Measurements from ENCODE around the gene KCNIP3.

The KCNIP3 gene

DNA sequence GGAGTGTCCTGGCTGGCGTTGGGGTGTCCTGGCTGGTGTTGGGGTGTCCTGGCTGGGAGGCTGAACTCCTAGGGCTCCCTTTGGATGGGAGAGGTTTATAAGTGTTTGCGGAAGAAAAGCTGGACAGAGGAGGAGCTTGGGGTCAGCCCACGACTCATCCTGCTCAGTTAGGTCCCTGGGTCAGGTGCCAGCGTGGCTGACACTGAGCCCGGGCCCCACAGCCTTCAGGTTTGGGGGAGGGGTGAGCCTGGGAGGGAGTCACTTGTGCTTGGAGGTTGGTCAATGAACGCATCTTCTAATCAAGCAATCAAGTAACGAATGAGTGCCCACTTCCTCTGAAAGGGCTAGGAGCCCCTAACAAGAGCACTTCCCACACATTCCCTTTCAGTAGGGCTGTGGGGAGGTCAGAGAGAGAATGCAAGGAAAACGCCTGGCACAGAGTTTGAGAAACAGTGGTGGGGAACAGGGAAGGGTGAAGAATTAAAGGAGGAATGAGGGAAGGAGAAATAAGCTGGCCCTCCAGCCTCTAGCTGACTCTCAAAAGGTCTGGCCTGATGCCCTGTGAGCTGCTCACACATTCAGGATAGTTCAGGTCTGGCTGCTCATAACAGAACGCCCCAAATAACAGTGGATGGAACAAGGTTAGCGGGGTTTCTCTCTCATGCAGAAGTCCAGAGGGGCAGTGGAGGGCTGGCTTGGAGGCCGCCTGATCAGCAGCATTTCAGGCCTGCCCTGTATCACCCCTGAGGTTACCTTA lies 670 bp downstream of the KCNIP3 start:
- DNase-seq: no peak

DNA sequence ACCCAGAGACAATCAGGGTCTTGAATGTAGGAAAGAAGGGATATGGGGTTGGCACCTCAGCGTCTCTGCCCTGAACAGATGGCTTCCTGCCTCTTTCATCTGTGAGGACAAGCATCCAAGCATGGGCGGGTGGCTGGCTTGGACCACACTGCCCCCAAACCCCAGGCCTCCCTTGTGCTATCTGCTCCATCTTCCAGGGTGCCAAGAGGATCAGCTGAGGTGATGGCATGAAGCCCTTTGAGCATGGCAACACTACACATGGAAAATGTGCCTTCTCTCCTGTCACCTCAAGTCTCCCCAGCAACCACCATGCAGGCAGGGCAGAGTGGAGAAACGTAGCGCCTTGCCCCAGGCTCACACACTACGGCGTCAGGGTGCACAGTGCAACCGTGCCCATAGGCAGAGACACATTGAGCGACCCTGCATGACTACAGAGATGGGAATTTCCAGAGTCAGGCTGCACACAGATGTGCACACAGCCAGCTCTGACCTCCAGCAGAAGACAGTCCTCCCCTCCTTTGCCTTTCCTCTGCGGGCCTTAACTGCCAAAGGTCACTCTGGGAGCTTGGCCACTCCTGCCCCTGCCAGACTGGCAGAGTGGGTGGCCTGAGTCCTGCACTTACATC lies 1.5 kb downstream of the KCNIP3 start:
- no peak for DNase-seq

DNA sequence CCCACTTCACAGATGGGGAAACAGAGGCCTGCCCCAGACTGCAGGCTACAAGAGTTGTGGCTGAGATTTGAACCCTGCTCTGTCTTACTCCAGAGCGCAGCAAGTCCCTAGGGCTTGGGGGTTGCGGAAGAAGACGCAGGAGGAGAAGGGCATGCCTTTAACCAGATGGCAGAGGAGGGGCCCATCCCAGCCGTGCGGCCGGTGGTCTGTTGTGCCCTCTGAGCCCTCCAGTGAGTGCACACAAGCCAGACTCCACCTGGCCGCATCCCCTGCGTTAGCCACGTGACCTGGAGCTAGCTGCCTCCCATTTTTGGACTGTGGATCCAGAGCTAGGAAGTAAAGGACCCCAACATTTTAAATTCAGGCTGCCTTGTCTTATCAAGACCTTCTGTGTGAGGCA lies 2.8 kb downstream of the KCNIP3 start:
- no peak for DNase-seq

DNA sequence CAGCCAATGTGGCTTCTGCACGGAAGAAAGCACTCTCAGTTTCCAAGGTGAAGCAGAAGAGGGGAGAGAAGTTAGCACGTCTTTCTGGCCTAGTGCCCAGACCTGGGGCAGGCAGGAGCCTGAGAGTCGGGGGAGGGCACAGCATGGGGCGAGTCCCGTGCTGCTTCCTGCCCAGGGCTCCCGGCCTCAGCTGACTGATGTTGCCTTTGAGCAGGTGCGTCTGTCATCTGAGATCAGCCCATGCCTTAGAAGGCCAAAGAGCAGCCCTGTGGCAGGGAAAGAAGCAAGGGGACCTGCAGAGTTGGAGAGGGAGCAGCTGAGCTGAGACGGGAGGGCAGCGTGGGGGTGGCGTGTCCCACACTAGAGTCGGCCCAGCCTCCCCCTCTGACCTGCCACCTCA lies 3.3 kb downstream of the KCNIP3 start:
- no peak for DNase-seq

DNA sequence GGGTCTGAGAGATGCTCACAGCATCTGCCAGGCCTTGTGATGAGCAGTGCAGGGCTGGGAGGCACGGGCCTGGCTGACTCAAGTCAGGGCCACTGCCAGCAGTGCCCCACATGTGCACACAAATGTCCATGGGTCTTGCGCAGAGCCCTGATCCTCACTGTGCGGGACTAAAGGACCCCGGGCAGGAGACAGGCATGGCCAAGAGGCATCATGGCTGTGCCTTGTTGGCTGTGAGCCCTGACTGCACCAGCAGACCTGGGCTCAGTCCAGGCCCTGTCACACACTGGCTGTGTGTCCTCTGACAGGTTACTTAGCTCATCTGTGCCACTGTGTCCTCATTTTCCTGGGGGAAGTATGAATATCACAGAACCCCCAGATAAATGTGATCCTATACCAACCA lies 4.0 kb downstream of the KCNIP3 start:
- no peak for DNase-seq

DNA sequence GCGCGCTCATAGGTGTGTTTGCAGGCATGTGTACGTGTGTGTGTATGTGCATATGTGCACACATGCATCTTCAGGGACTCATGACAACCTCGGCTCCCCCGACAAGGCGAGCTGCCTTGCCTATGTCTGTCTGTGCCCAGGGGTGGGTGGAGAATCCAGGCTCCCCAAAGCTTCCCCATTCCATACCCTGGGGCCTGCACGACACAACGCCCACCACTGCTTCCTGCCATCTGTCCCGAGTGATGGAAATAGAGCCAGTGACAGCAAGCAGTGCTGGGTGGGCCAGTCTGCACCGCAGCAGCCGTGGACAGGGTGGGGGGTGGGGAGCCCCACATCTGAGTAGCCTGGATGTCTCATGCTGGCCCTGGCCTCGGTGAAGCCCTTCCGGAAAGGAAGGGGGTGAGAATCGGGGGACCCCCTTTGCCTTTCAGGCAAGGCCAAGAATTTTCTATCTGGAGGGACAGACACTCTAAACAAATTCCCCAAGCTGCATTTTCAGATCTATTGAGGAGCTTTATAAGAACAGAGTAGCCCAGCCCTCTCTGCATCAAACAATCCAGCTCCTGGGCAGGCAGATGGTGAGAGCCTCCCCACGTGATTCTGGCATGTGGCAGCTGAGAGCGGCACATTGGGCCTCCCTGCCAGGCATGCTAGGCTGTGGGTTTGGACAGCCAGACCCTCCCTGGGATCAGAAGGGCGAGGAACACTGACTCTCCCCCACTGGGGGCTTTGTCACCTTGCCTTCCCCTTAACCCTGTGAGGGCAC lies 4.9 kb downstream of the KCNIP3 start:
- no peak for DNase-seq

DNA sequence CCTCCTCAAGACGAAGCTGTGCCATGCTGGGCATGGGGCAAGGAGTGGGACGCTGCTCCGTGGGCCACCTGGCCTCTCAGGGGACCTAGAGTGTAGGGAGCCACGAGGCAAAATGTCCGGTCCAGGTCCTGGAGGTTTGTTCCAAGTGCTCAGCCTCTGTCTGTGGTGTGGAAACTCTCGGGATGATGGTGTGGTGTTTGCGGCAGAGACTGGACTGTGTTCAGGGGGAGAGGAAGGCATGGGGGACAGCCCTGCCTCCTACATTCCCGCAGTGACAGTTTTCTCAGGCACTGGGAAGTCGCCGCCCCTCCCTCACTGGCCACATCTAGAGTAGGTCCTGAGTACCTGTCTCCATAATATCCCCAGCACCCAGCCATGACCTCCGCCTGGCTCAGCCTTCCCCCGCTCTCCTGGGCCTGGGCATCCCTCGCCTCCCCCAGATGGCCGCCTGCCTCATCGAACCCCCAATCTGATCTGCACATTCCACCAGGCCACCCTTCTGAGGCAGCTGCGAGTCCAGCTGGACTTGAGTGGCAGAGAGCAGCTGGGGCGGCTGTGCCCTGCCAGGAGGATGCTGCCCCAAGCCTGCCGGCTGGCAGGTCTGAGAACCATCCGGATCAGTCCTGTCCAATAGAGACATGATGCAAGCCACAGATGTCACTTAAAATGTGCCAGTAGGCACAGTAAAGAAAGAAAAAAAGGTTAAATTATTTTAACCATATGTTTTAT lies 6.2 kb downstream of the KCNIP3 start:
- DNase-seq: no peak

DNA sequence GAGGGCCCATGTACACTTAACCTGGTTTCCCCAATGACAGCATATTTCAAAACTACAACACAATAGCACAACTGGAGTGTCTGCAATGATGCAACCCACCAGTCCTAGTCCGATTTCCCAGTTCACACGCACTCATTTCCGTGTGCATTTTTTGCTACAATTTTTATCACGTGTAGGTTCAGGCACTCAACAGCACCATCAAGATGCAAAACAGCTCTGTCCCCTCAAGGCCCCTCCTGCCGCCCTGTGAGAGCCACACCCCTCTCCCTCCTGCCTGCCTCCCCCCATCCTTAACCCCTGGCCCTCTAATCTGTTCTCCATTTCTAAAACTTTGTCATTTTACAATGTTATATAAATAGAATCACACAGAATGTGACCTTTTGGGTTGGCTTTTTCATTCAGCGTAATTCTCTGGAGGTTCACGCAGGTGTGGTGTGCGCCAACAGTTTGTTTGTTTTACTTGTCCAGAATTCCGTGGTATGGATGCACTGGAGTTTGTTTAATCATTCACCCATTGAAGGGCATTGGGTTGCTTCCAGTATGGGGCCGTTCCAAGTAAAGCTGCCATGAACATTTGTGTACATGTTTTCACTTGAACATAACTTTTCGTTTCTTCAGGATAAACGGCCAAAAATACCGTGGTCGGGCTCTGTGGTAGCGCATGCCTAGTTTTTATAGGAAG lies 8.4 kb downstream of the KCNIP3 start:
- no peak for DNase-seq

DNA sequence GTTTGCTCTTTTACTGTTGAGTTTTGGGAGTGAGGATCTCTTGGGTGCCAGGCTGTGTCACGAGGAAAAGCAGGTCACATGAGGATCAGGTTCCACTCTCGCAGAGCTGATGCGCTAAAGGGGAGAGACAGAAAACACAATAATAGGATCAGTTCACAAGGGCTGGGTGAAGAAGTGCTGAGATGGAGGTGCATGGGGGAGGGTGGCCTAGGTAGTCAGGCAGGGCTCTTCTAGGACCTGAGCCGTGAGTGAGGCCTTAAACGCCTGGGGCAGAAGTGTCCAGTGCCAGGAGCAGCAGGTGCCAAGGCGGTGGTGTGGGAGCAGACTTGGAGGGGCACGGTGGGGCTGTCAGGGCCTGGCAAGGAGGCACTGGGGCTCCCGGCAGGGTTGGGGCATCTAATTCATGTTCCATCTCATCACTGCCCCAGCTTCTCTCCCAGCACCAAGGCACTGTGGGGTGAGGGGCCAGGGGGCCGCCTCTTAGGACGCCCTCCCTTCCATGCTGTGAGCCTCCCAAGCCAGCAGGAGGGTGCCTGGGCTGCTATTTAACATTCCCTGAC lies 9.3 kb downstream of the KCNIP3 start:
- no peak for DNase-seq

DNA sequence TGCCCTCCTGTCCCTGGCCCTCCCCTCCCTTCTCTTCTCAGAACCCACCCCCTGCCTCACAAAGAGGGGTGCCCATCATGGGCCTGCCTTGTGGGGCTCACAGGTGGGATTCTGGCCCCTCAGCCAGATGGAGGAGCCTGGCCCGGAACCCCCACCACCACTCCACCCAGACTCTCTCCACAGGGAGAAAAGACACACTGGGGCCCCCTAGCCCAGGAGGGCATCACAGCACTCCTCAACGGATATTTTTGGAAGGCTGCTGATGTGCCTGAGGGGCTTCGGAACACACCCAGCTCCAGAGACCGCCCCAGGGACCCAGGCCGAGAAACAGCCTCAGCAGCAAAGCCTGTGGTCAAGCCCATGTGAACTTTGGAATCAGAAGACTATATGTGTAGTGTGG lies 9.9 kb downstream of the KCNIP3 start:
- no peak for DNase-seq

DNA sequence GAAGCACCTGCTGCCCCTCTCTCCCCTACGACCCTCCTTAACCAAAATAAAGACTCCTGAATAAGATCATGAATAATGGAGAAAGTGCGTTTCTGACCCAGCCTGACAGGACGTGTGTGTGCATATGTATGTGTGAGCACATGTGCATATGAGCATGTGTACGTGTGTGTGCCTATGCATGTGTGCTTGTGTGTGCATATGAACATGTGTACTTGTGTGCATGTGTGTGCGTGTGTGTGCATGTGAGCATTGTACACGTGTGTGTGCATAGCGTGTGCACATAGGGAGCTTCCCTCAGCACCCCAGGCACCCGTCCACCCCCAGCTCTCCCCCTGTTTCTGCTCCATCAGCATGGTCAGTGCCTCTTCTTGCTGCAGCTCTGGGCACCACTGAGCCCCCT lies 10.7 kb downstream of the KCNIP3 start:
- DNase-seq: no peak

DNA sequence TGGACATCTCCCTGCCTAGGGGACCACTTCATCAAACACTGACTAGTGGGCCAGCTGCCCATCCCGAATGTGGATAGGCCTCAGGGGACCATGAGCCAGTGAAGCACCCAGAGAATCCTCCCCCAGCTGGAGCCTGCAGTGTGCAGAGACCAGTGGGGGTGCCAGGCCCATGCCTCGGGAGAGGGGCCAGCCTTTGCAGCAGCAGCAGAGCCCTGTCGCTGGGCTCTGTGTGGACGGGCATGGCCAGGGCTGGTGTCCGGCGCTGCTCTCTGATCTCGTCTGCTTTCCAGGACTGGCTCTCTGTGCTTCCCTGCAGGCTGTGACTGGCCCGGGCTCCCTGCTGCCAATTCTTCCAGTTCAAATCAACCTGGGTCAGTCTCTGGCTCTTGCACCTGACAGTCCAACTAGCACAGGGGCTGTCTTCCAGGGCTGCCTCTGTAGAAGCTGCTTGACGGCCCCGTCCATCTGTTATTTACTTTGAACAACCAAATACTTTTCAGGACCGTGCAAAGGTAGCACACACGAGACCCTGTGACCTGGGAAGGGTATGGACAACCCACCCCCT lies 11.4 kb downstream of the KCNIP3 start:
- DNase-seq: no peak

DNA sequence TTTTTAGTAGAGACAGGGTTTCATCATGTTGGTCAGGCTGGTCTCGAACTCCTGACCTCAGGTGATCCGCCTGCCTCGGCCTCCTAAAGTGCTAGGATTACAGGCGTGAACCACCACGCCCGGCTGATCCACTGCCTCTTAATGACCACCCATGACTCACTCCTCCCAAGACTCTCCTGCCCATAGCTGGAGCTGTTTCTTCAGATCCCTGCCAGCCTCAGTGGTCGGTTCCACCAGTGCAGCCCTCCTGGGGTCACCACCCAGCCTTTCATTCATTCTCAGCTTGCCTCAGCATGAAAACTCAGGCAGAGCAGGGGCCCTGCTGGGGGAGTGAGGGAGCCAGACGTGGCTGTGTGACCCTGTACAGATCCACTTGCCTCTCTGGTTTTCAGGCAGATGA lies 12.5 kb downstream of the KCNIP3 start:
- no peak for DNase-seq

DNA sequence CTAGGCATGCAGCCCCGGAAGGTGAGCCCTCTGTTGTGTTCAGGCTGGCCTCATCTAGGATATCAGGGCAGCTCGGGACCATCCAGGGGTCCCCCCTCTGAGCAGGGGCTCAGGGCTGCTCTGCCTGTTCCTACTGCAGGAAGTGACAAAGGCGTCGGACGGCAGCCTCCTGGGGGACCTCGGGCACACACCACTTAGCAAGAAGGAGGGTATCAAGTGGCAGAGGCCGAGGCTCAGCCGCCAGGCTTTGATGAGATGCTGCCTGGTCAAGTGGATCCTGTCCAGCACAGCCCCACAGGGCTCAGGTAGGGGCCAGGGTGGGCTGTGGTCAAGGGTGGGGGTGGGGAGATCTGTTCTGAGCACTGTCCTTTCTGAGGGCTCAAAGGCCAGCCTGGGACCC lies 13.1 kb downstream of the KCNIP3 start:
- no peak for DNase-seq

DNA sequence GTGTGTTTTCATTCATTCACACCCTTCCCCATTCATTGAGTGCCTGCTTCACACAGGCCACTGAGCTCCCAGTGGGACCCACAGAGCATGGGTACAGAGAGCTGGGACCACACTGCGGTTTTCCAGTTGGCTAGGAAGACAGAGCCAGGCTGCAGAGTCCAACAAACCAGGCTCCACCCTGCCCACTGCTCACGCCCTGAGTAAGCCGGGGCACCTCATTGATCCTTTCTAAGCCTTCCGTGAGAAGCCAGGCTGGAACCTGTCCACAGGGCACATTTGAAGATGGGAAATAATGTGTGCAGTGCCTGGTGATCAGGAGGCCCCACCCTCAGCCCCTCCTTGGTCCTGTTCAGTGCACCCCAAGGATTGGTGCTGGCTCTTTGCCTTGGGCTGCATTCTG lies 13.5 kb downstream of the KCNIP3 start:
- no peak for DNase-seq

DNA sequence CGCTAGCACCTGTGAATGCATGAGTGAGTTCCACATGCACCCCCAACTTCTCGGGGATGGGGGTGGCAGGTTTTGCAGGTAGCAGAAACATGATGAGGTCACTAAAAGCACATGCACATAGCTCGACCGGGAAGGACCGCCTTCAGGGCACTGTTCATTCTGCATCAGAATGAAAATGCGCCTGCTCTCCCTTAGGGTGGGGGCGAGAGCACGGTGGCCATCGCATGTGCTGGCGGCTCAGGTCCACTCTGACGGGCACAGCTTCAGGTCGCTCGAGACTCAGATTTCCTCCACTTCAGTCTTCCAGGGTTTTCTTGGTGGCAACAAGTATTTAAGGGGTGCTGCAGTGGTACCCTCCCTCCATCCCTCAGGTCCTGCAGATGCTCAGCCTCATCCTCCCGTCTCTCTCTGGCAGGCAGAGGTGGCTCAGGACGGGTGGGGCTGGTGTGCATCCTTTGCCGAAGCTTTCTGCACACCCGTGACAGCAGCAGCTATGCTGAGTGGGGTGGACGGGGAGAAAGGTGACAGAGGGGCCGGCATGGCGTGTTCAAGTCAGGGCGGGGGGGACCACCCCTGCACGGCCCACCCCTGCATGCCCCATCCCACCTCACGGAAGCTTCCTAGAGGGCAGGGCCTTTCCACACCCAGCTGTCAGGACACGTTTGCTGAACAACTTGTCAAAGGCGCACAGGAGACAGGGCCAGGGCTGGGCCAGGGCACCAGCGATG lies 14.8 kb downstream of the KCNIP3 start:
- no peak for DNase-seq

DNA sequence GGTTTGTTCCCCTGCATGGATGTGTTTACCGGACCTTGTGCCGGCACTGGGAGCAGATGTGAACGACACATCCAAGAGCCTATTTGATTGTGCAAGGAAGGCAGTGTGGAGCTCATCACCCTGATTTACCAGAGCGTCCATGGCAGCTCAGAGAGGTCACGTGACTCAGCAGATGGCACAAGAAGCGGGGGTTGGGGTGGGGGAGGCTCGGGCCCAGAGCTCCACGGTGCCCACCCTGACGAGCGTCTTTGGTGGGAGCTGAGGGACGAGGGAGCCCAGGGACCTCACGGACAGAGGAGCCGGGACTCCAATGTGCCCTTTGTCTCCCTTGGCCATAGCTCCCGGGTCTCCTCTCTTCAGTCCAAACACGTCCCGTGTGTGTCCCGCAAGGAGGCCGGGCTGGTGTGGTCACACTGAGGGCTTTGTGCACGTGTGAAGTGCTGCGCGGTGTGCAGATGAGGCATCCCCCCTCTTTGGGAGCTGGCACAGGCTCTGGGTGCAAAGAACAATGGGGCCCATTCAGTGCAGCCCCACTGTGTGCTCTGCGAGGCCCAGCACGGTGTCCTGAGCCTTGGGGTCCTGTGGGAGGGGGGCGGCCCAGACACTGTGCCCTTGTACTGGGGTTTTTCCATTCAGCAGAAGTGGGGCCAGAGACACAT lies 15.5 kb downstream of the KCNIP3 start:
- DNase-seq: no peak

DNA sequence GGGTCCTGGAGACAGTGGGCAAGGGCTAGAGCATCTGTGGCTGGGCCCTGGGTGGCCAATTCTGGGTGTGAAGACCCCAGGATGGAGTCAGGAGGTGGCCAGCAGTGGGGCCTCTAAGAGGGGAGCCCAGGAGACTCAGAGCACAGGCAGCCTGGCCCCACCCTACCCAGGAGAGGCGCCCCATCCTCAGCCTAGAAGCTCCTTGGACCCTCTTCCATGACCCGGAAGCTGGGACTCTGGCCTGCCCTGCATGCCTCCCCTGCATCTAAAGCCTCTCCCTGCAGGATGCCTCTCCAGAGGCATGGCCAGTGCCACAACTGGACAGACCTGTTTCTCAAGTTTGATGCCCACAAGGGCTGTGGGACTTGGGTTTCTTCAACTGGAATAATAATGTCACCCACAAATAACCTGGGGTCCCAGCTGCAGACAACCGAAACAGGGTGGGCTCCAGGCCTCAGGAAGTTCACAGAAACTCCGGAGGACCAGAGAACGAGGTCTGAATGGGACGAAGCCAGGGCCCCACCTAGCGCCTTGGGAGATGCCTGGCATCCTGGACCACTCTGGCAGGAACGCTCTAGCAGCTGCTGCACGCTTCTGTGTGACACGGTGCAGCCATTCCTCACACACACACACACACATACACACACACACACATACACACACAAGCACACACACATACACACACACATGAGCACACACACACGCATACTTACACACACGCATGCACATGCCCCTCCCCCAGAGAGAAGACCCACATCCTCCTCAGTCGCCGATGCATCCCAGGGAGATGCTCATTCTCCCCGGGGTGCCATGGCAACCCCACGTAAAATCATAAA lies 16.4 kb downstream of the KCNIP3 start:
- DNase-seq: no peak

DNA sequence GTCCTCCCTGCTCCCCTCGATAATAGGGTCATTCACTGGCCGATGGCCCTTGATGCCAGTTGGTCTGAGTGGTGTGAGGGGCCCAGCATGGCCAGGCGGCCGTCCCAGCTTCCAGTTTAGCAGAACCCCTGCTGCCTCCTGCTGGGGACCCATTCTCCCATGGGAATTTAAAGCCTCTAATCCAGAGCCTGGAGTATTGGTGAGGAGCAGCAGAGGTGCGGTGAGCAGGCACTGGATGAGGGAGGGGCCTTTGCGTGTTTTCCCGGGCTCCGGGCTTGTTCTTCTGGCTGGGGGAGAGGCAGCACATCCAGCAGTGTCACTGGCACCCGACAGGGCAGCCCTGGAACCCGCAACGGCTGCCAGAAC lies 17.4 kb downstream of the KCNIP3 start:
- no peak for DNase-seq
